VCaP (cell line): ENCODE results near the gene MKX.

Experiments
- H3K27ac ChIP-seq: fragments of 450-650 bp; 2 replicates; pipeline ENCODE4 v1.5.1; 2017
- CTCF ChIP-seq: fragments of 450-650 bp; conservative IDR thresholded peaks from 2 replicates; pipeline ENCODE4 v1.5.1; 2017; ENCODE audit warnings: mild to moderate bottlenecking, moderate library complexity

Gene MKX

GRCh38 chr10:27654284-27654683 is 91.3 kb downstream of the MKX start:
- TF ChIP-seq CTCF: no peak
- H3K27ac ChIP-seq: no peak overlapping the region

- H3K27ac ChIP-seq: no peak overlapping the region
- no peak for TF ChIP-seq CTCF
Observed at GRCh38 chr10:27646604-27647175, 98.9 kb downstream of the MKX start.

DNA sequence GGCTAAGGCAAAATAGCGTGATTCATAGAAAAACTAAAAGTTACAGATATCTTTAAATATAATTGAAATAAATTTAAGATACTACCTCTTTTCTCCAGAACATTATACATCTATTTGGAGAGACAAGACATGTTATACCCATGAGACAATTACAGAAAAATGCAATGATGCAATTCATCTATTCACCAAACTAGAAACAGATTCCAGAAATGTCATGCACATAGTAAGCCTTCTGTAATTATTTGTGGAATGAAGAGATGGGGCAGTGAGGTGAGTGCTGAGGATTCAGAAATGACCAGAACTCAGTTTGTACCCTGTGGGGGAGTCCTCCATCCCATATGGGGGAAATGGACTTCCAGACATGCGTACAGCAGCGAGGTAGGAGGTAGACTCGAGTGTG is 99.4 kb downstream of the MKX start:
- H3K27ac ChIP-seq: no peak overlapping the region
- TF ChIP-seq CTCF: no peak

DNA sequence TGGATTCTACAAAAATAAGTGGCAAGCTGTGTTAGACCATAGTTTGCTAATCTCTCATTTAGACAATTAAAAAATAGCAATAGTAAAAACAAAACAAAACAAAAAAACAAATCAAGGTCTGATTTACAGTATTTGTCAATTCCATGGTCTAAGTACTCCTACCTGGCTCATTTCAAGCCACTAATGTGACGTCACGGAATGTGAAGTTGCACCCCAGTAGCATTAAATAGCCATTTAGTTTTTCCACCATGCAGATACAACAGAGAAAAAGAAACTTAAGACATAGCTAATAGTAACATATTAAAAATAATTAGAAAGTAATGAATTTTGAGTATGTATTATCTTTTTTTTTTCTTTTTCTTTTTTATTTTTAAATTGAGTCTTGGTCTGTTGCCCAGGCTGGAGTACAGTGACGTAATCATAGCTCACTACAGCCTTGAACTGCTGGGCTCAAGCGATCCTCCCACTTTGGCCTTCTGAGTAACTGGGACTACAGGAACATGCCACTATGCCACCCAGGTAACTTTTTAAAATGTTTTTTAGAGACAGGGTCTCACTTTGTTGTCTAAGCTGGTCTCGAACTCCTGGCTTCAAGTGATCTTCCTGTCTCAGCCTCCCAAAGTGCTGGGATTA is 101.2 kb downstream of the MKX start:
- no peak for TF ChIP-seq CTCF
- no peak overlapping the region for H3K27ac ChIP-seq

- no peak for TF ChIP-seq CTCF
- no peak overlapping the region for H3K27ac ChIP-seq
Observed at GRCh38 chr10:27643301-27643700, 102.3 kb downstream of the MKX start.

DNA sequence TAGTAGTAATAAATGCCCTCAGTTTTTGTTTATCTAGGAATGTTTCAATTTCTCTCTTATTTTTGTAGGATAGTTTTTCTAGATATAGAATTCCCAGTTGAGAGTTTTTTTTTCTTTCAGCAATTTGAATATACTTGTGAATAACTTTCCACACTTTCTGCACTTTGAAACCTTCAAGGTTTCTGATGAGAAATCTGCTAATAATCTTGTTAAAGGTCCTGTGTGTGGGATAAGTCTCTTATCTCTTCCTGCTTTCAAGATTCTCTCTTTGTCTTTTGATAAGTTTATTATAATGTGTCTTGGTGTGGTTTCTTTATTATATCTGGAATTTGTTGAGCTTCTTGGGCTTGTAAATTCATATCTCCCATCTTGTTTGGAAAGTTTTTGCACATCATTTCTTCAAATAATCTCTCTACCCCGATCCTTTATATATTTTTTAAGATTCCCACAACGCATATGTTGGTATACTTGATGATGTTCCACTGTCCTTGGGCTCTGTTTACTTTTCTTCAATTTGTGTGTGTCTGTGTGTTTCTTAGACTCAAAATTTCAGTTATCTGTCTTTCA is 103.5 kb downstream of the MKX start:
- no peak for TF ChIP-seq CTCF
- no peak overlapping the region for H3K27ac ChIP-seq

DNA sequence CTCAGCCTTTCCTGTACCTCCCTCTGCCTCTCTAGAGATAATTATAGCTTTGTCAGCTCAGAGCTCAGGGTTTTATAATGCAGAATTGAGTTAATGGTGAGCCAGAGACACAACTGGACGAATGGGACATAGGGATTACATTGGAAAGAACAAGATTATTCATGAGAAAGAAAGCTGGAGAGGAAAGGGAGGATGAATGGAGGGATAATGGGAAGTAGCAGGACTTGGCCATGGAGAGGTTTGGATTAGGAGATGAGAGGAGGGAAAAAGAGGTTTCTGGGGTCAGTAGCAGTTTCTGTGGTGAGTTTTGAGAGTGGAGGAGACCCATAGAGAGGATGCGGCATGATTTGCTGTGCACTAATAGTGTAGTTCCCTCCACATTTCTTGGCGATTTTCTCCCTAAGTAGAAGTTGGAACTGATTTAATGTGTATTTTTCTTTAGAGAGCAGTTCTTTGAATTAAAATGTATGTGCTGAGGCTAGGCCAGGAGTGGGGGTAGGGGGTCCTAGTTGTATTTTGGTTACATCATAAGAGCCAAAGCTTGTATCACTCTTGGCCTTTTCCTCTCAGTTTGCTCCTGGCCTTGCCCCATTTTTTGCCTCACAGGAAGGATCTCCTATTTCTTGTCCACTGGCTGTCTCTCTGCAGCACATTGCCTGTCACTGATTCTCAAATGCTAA is 107.4 kb downstream of the MKX start:
- H3K27ac ChIP-seq: no peak overlapping the region
- no peak for TF ChIP-seq CTCF
